GM23338 (cell line): ENCODE data around the gene KIRREL3. TPM values are rescaled to one million over a fixed set of nuclear protein-coding genes. Genes with fewer than 3 reads are reported as not detected.

Experiments
- ATAC-seq: fragments of 200-7000 bp; cut with Tn5 transposase; 3 replicates; pipeline ENCODE4 v1.9.1; 2020
- DNase-seq: peaks from one replicate; pipeline ENCODE4 v3.0.0-alpha.2; 2015; ENCODE audit warnings: low spot score
- H2AFZ ChIP-seq: fragments of 200-600 bp; sonication (generic); 2 replicates; pipeline ENCODE4 v1.8.0; 2016; ENCODE audit warnings: antibody characterized with exemption, mild to moderate bottlenecking, moderate library complexity
- H3F3A ChIP-seq: fragments of 200-600 bp; sonication (generic); replicated peaks from 2 replicates; pipeline ENCODE4 v1.8.0; 2017; ENCODE audit warnings: antibody characterized with exemption, mixed run types, low read depth
- H3K27ac ChIP-seq: fragments of 200-600 bp; sonication (generic); 2 replicates; pipeline ENCODE4 v1.6.1; 2016; ENCODE audit warnings: low read depth
- H3K27me3 ChIP-seq: fragments of 200-600 bp; sonication (generic); 2 replicates; pipeline ENCODE4 v1.8.0; 2016; ENCODE audit warnings: mild to moderate bottlenecking, mixed run types, moderate library complexity; ENCODE audit not compliant: insufficient read depth
- H3K36me3 ChIP-seq: fragments of 200-600 bp; sonication (generic); 2 replicates; pipeline ENCODE4 v1.8.0; 2016; ENCODE audit warnings: mild to moderate bottlenecking; ENCODE audit not compliant: insufficient read depth
- H3K4me1 ChIP-seq: fragments of 200-600 bp; sonication (generic); 2 replicates; pipeline ENCODE4 v1.8.0; 2016; ENCODE audit warnings: mild to moderate bottlenecking, moderate library complexity; ENCODE audit not compliant: insufficient read depth
- H3K4me2 ChIP-seq: fragments of 200-600 bp; sonication (generic); 2 replicates; pipeline ENCODE4 v1.7.1; 2017; ENCODE audit warnings: mixed run types
- H3K4me3 ChIP-seq: fragments of 200-600 bp; sonication (generic); 2 replicates; pipeline ENCODE4 v1.6.1; 2016; ENCODE audit warnings: mixed run types
- H3K79me2 ChIP-seq: fragments of 200-600 bp; sonication (generic); replicated peaks from 2 replicates; pipeline ENCODE4 v1.8.0; 2017; ENCODE audit warnings: mild to moderate bottlenecking; ENCODE audit not compliant: insufficient read depth
- H3K9me2 ChIP-seq: fragments of 200-600 bp; sonication (generic); 2 replicates; pipeline ENCODE4 v1.8.0; 2017; ENCODE audit not compliant: insufficient read depth
- H4K20me1 ChIP-seq: fragments of 200-600 bp; sonication (generic); replicated peaks from 2 replicates; pipeline ENCODE4 v1.8.0; 2017; ENCODE audit warnings: mild to moderate bottlenecking; ENCODE audit not compliant: insufficient read depth
- H3K27ac Mint-ChIP-seq: 2 replicates; pipeline ENCODE4 v1.8.0; 2020; ENCODE audit warnings: inconsistent platforms, mild to moderate bottlenecking, moderate library complexity, mixed read lengths
- H3K27me3 Mint-ChIP-seq: 3 replicates; pipeline ENCODE4 v1.8.0; 2022; ENCODE audit warnings: low read depth, mild to moderate bottlenecking, moderate library complexity, mixed read lengths, inconsistent platforms; ENCODE audit not compliant: insufficient read depth, poor library complexity
- H3K36me3 Mint-ChIP-seq: 3 replicates; pipeline ENCODE4 v1.8.0; 2021; ENCODE audit warnings: low read depth, mild to moderate bottlenecking, inconsistent platforms, moderate library complexity, mixed read lengths
- H3K4me1 Mint-ChIP-seq: 3 replicates; pipeline ENCODE4 v1.8.0; 2020; ENCODE audit warnings: mild to moderate bottlenecking, inconsistent platforms, mixed read lengths
- H3K4me3 Mint-ChIP-seq: 3 replicates; pipeline ENCODE4 v1.8.0; 2021; ENCODE audit warnings: moderate library complexity, mild to moderate bottlenecking, inconsistent platforms, mixed read lengths
- H3K9me3 Mint-ChIP-seq: 3 replicates; pipeline ENCODE4 v1.8.0; 2020; ENCODE audit warnings: moderate library complexity, mild to moderate bottlenecking, inconsistent platforms, mixed read lengths
- CREB1 ChIP-seq: fragments of 250-450 bp; sonication (Bioruptor Pico); IDR thresholded peaks from 2 replicates; pipeline ENCODE4 v1.5.0; 2020; ENCODE audit warnings: low read depth, mild to moderate bottlenecking, moderate library complexity
- CTCF ChIP-seq, 2 experiments: fragments of 200-600 bp in 1 of 2; sonication (generic) in 1 of 2; conservative IDR thresholded peaks; 2 replicates each; pipeline versions ENCODE4 v1.5.1 to v1.6.1; 2016 to 2017; ENCODE audit warnings: antibody characterized with exemption in 2 of 2, low read depth in 2 of 2, mild to moderate bottlenecking in 2 of 2, moderate library complexity in 1 of 2
- ETS1 ChIP-seq: IDR thresholded peaks from 2 replicates; pipeline ENCODE4 v1.6.1; 2016; ENCODE audit warnings: antibody characterized with exemption
- JUNB ChIP-seq: IDR thresholded peaks from one replicate; pipeline ENCODE4 v1.6.1; 2016; ENCODE audit warnings: antibody characterized with exemption; ENCODE audit not compliant: unreplicated experiment
- NANOG ChIP-seq: IDR thresholded peaks from 2 replicates; pipeline ENCODE4 v1.6.1; 2016; ENCODE audit warnings: antibody characterized with exemption, borderline replicate concordance
- POLR2AphosphoS5 ChIP-seq: IDR thresholded peaks from 2 replicates; pipeline ENCODE4 v1.6.1; 2016; ENCODE audit warnings: antibody characterized with exemption, low read depth
- STAT1 ChIP-seq: IDR thresholded peaks from one replicate; pipeline ENCODE4 v1.6.1; 2016; ENCODE audit warnings: antibody characterized with exemption; ENCODE audit not compliant: unreplicated experiment
- ZNF114 ChIP-seq: fragments of 250-450 bp; sonication (Bioruptor Pico); IDR thresholded peaks from 2 replicates; pipeline ENCODE4 v1.5.0; 2020; ENCODE audit warnings: mild to moderate bottlenecking, moderate library complexity
- polyA plus RNA-seq: library from polyadenylated mRNA; unstranded; fragments of >200 nt; fragmentation: Nextera tagmentation; extraction: Ambion mirVana; gene quantifications from 2 replicates; pipeline ENCODE4 v1.2.1, GENCODE V29; 2016
- total RNA-seq: library from RNA; depleted of rRNA; stranded (reverse); fragments of >200 nt; shearing (Covaris generic); gene quantifications from 2 replicates; pipeline ENCODE4 v1.2.3, GENCODE V29; 2014
- TF ChIP-seq, protein P1 (sequence below): fragments of 250-450 bp; sonication (Bioruptor Pico); IDR thresholded peaks from 2 replicates; pipeline ENCODE4 v1.5.0; 2020; ENCODE audit warnings: mild to moderate bottlenecking, moderate library complexity
- TF ChIP-seq, protein P2 (sequence below): IDR thresholded peaks from one replicate; pipeline ENCODE4 v1.6.1; 2018; ENCODE audit warnings: antibody characterized with exemption; ENCODE audit not compliant: unreplicated experiment

Gene KIRREL3
- total and polyA plus RNA-seq, 2 experiments from 2014 or later = 0.13 to 1.5 TPM

GRCh38 chr11:126519764-126520734 is 480.5 kb downstream of the KIRREL3 start (continued):
- TF ChIP-seq JUNB (no peak), ZNF114 (CRISPR knock-in tag) (no peak), STAT1 (no peak)

DNA sequence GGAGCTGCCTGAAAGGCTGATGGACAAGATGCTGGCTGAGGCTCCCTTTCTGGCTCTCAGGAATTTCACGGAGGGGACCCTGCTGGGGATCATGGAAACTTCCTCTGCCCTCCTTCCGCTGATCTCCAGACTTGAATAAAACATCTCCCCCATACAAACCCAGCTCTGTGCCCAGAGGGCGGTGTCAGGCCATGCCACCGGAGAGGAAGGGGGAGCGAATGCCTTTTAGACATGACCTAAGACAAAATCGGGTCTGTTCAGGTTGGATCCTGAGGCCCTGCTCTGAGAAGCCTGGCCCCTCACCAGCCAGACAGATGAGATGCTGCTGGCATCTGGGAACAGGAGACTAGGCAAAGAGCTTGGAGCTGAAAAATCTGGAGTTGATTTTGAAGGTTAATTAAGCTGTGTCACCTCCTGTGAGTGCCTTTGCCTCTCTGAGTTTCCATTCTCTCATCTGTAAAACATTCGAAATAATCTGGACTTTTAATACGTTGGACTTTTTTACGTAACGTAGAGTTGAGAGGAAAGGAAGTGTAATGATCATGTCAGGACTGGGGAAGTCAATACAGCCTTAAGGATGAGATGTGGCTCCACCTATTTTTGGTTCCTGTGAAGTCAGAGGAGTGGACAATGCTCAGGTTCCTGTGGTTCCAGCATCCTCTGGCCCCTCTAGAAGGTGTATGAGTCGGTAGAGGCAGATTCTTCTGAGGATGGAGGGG is 481.4 kb downstream of the KIRREL3 start:
- Mint-ChIP-seq H3K9me3 (no peaks in the 10 kb centered on the region), H3K27me3 (peaks cover 3% of the 10 kb centered on the region), H3K4me1 (peaks cover 20% of the 10 kb centered on the region), H3K4me3 (no peak overlapping the region), H3K36me3 (no peaks in the 10 kb centered on the region), H3K27ac (no peak overlapping the region)
- H2AFZ ChIP-seq = no peak overlapping the region
- no peaks in the 10 kb centered on the region for H3K27me3 ChIP-seq
- no peaks in the 10 kb centered on the region for H3K4me1 ChIP-seq
- no peak overlapping the region for H3K4me3 ChIP-seq
- no peak for DNase-seq
- H3K9me2 ChIP-seq = no peaks in the 10 kb centered on the region
- no peaks in the 10 kb centered on the region for H3K36me3 ChIP-seq
- H3K4me2 ChIP-seq = no peak overlapping the region
- H3K27ac ChIP-seq = no peak overlapping the region
- no peaks in the 10 kb centered on the region for H3F3A ChIP-seq
- no peak for ATAC-seq
- H3K79me2 ChIP-seq = no peaks in the 10 kb centered on the region
- H4K20me1 ChIP-seq = no peaks in the 10 kb centered on the region
- TF ChIP-seq, protein P1, sequence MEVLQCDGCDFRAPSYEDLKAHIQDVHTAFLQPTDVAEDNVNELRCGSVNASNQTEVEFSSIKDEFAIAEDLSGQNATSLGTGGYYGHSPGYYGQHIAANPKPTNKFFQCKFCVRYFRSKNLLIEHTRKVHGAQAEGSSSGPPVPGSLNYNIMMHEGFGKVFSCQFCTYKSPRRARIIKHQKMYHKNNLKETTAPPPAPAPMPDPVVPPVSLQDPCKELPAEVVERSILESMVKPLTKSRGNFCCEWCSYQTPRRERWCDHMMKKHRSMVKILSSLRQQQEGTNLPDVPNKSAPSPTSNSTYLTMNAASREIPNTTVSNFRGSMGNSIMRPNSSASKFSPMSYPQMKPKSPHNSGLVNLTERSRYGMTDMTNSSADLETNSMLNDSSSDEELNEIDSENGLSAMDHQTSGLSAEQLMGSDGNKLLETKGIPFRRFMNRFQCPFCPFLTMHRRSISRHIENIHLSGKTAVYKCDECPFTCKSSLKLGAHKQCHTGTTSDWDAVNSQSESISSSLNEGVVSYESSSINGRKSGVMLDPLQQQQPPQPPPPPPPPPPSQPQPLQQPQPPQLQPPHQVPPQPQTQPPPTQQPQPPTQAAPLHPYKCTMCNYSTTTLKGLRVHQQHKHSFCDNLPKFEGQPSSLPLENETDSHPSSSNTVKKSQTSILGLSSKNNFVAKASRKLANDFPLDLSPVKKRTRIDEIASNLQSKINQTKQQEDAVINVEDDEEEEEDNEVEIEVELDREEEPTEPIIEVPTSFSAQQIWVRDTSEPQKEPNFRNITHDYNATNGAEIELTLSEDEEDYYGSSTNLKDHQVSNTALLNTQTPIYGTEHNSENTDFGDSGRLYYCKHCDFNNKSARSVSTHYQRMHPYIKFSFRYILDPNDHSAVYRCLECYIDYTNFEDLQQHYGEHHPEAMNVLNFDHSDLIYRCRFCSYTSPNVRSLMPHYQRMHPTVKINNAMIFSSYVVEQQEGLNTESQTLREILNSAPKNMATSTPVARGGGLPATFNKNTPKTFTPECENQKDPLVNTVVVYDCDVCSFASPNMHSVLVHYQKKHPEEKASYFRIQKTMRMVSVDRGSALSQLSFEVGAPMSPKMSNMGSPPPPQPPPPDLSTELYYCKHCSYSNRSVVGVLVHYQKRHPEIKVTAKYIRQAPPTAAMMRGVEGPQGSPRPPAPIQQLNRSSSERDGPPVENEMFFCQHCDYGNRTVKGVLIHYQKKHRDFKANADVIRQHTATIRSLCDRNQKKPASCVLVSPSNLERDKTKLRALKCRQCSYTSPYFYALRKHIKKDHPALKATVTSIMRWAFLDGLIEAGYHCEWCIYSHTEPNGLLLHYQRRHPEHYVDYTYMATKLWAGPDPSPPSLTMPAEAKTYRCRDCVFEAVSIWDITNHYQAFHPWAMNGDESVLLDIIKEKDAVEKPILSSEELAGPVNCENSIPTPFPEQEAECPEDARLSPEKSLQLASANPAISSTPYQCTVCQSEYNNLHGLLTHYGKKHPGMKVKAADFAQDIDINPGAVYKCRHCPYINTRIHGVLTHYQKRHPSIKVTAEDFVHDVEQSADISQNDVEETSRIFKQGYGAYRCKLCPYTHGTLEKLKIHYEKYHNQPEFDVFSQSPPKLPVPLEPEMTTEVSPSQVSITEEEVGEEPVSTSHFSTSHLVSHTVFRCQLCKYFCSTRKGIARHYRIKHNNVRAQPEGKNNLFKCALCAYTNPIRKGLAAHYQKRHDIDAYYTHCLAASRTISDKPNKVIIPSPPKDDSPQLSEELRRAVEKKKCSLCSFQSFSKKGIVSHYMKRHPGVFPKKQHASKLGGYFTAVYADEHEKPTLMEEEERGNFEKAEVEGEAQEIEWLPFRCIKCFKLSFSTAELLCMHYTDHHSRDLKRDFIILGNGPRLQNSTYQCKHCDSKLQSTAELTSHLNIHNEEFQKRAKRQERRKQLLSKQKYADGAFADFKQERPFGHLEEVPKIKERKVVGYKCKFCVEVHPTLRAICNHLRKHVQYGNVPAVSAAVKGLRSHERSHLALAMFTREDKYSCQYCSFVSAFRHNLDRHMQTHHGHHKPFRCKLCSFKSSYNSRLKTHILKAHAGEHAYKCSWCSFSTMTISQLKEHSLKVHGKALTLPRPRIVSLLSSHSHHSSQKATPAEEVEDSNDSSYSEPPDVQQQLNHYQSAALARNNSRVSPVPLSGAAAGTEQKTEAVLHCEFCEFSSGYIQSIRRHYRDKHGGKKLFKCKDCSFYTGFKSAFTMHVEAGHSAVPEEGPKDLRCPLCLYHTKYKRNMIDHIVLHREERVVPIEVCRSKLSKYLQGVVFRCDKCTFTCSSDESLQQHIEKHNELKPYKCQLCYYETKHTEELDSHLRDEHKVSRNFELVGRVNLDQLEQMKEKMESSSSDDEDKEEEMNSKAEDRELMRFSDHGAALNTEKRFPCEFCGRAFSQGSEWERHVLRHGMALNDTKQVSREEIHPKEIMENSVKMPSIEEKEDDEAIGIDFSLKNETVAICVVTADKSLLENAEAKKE = no peak
- TF ChIP-seq CTCF (conservative IDR thresholded peaks at IDR 0.05; ENCODE audit: low read depth in 2 of 2) (no peak), ZNF114 (CRISPR knock-in tag) (no peak), ETS1 (no peak), POLR2AphosphoS5 (no peak), CREB1 (CRISPR knock-in tag) (no peak), NANOG (no peak)
- TF ChIP-seq, protein P2, sequence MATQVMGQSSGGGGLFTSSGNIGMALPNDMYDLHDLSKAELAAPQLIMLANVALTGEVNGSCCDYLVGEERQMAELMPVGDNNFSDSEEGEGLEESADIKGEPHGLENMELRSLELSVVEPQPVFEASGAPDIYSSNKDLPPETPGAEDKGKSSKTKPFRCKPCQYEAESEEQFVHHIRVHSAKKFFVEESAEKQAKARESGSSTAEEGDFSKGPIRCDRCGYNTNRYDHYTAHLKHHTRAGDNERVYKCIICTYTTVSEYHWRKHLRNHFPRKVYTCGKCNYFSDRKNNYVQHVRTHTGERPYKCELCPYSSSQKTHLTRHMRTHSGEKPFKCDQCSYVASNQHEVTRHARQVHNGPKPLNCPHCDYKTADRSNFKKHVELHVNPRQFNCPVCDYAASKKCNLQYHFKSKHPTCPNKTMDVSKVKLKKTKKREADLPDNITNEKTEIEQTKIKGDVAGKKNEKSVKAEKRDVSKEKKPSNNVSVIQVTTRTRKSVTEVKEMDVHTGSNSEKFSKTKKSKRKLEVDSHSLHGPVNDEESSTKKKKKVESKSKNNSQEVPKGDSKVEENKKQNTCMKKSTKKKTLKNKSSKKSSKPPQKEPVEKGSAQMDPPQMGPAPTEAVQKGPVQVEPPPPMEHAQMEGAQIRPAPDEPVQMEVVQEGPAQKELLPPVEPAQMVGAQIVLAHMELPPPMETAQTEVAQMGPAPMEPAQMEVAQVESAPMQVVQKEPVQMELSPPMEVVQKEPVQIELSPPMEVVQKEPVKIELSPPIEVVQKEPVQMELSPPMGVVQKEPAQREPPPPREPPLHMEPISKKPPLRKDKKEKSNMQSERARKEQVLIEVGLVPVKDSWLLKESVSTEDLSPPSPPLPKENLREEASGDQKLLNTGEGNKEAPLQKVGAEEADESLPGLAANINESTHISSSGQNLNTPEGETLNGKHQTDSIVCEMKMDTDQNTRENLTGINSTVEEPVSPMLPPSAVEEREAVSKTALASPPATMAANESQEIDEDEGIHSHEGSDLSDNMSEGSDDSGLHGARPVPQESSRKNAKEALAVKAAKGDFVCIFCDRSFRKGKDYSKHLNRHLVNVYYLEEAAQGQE = no peak
